Stimulated activated naive CD8-positive, alpha-beta T cell treated with anti-CD3 and anti-CD28 coated beads, Interleukin-15, Interleukin-2, amounts not matched to agents 100 ng/mL and 50 ng/mL, for 24 hours (primary cell): ENCODE data around the gene SCAP.
"Not testable (repeated sequence)": the region's sequence is repeated elsewhere in the genome, so short reads cannot be mapped to it uniquely, and the experiment has no call there.

Experiments used
- H3K27ac Mint-ChIP-seq: one replicate; pipeline ENCODE4 v1.8.0; 2021; ENCODE audit warnings: mild to moderate bottlenecking, mixed read lengths
- H3K27me3 Mint-ChIP-seq: one replicate; pipeline ENCODE4 v1.8.0; 2021; ENCODE audit warnings: mixed read lengths
- H3K36me3 Mint-ChIP-seq: one replicate; pipeline ENCODE4 v1.8.0; 2021; ENCODE audit warnings: low read depth, mixed read lengths
- H3K4me1 Mint-ChIP-seq: one replicate; pipeline ENCODE4 v1.8.0; 2021; ENCODE audit warnings: low read depth, mixed read lengths
- H3K4me3 Mint-ChIP-seq: one replicate; pipeline ENCODE4 v1.8.0; 2021; ENCODE audit warnings: mild to moderate bottlenecking, mixed read lengths
- H3K9me3 Mint-ChIP-seq: one replicate; pipeline ENCODE4 v1.8.0; 2021; ENCODE audit warnings: mixed read lengths

The SCAP gene

GRCh38 chr3:47468315-47468714, 7.4 kb downstream of the SCAP start:
- H3K9me3 Mint-ChIP-seq, H3K4me3 Mint-ChIP-seq, H3K27ac Mint-ChIP-seq, H3K27me3 Mint-ChIP-seq: not testable (repeated sequence)
- H3K4me1 Mint-ChIP-seq: peaks cover 27% of the 10 kb centered on the region
- peaks cover 31% of the 10 kb centered on the region for H3K36me3 Mint-ChIP-seq

GRCh38 chr3:47464588-47464987, 11.2 kb downstream of the SCAP start:
- H3K4me1 Mint-ChIP-seq: peaks cover 29% of the 10 kb centered on the region
- no peaks in the 10 kb centered on the region for H3K27me3 Mint-ChIP-seq
- peaks cover 45% of the 10 kb centered on the region for H3K36me3 Mint-ChIP-seq
- H3K27ac Mint-ChIP-seq: no peak overlapping the region
- no peak overlapping the region for H3K4me3 Mint-ChIP-seq
- no peaks in the 10 kb centered on the region for H3K9me3 Mint-ChIP-seq

GRCh38 chr3:47459534-47460085, 16.1 kb downstream of the SCAP start:
- H3K9me3 Mint-ChIP-seq, H3K4me3 Mint-ChIP-seq, H3K27ac Mint-ChIP-seq, H3K27me3 Mint-ChIP-seq: not testable (repeated sequence)
- Mint-ChIP-seq H3K4me1 (peaks cover 29% of the 10 kb centered on the region), H3K36me3 (peaks cover 22% of the 10 kb centered on the region)

GRCh38 chr3:47456984-47457383, 18.8 kb downstream of the SCAP start:
- peaks cover 30% of the 10 kb centered on the region for H3K4me1 Mint-ChIP-seq
- H3K36me3 Mint-ChIP-seq: peaks cover 22% of the 10 kb centered on the region
- H3K4me3 Mint-ChIP-seq: no peak overlapping the region
- no peak overlapping the region for H3K27ac Mint-ChIP-seq
- H3K9me3 Mint-ChIP-seq: peaks cover 5% of the 10 kb centered on the region
- H3K27me3 Mint-ChIP-seq: no peaks in the 10 kb centered on the region

GRCh38 chr3:47455806-47456452, 19.8 kb downstream of the SCAP start:
- H3K4me1 Mint-ChIP-seq: peaks cover 34% of the 10 kb centered on the region
- H3K27me3 Mint-ChIP-seq: no peaks in the 10 kb centered on the region
- H3K9me3 Mint-ChIP-seq: peaks cover 5% of the 10 kb centered on the region
- no peak overlapping the region for H3K4me3 Mint-ChIP-seq
- peaks cover 22% of the 10 kb centered on the region for H3K36me3 Mint-ChIP-seq
- no peak overlapping the region for H3K27ac Mint-ChIP-seq

GRCh38 chr3:47452453-47453215, 23.1 kb downstream of the SCAP start:
- Mint-ChIP-seq H3K9me3 (no peaks in the 10 kb centered on the region), H3K4me1 (peaks cover 39% of the 10 kb centered on the region), H3K27ac (no peak overlapping the region), H3K4me3 (no peak overlapping the region), H3K27me3 (no peaks in the 10 kb centered on the region), H3K36me3 (peaks cover 25% of the 10 kb centered on the region)

- Mint-ChIP-seq H3K9me3 (no peaks in the 10 kb centered on the region), H3K27ac (no peak overlapping the region), H3K27me3 (no peaks in the 10 kb centered on the region), H3K36me3 (peaks cover 39% of the 10 kb centered on the region), H3K4me1 (peaks cover 7% of the 10 kb centered on the region), H3K4me3 (no peak overlapping the region)
Measured at GRCh38 chr3:47444103-47444502, 31.6 kb downstream of the SCAP start.

GRCh38 chr3:47443611-47443995, 32.1 kb downstream of the SCAP start:
- no peaks in the 10 kb centered on the region for H3K9me3 Mint-ChIP-seq
- H3K4me3 Mint-ChIP-seq: no peak overlapping the region
- peaks cover 38% of the 10 kb centered on the region for H3K36me3 Mint-ChIP-seq
- no peak overlapping the region for H3K27ac Mint-ChIP-seq
- no peaks in the 10 kb centered on the region for H3K27me3 Mint-ChIP-seq
- H3K4me1 Mint-ChIP-seq: peaks cover 6% of the 10 kb centered on the region

GRCh38 chr3:47441796-47442551, 33.8 kb downstream of the SCAP start:
- H3K27ac Mint-ChIP-seq: no peak overlapping the region
- H3K9me3 Mint-ChIP-seq: no peaks in the 10 kb centered on the region
- H3K4me1 Mint-ChIP-seq: no peaks in the 10 kb centered on the region
- H3K36me3 Mint-ChIP-seq: peaks cover 39% of the 10 kb centered on the region
- H3K4me3 Mint-ChIP-seq: no peak overlapping the region
- H3K27me3 Mint-ChIP-seq: no peaks in the 10 kb centered on the region

- H3K9me3 Mint-ChIP-seq: no peaks in the 10 kb centered on the region
Measured at GRCh38 chr3:47440131-47440530, 35.6 kb downstream of the SCAP start.

GRCh38 chr3:47436180-47436579, 39.6 kb downstream of the SCAP start:
- no peak overlapping the region for H3K27ac Mint-ChIP-seq
- H3K4me3 Mint-ChIP-seq: no peak overlapping the region
- peaks cover 46% of the 10 kb centered on the region for H3K36me3 Mint-ChIP-seq
- H3K9me3 Mint-ChIP-seq: no peaks in the 10 kb centered on the region
- no peaks in the 10 kb centered on the region for H3K27me3 Mint-ChIP-seq
- H3K4me1 Mint-ChIP-seq: no peaks in the 10 kb centered on the region

More at GRCh38 chr3:47440131-47440530, 35.6 kb downstream of the SCAP start:
- Mint-ChIP-seq H3K27ac (no peak overlapping the region), H3K36me3 (peaks cover 34% of the 10 kb centered on the region), H3K4me1 (no peaks in the 10 kb centered on the region), H3K4me3 (no peak overlapping the region), H3K27me3 (no peaks in the 10 kb centered on the region)

- Mint-ChIP-seq H3K27me3 (no peaks in the 10 kb centered on the region), H3K36me3 (peaks cover 42% of the 10 kb centered on the region), H3K9me3 (no peaks in the 10 kb centered on the region), H3K4me1 (no peaks in the 10 kb centered on the region), H3K27ac (no peak overlapping the region), H3K4me3 (no peak overlapping the region)
Measured at GRCh38 chr3:47434849-47435248, 40.9 kb downstream of the SCAP start.

GRCh38 chr3:47433796-47434195, 41.9 kb downstream of the SCAP start:
- no peaks in the 10 kb centered on the region for H3K4me1 Mint-ChIP-seq
- H3K9me3 Mint-ChIP-seq: no peaks in the 10 kb centered on the region
- H3K27me3 Mint-ChIP-seq: no peaks in the 10 kb centered on the region
- no peak overlapping the region for H3K4me3 Mint-ChIP-seq
- peaks cover 38% of the 10 kb centered on the region for H3K36me3 Mint-ChIP-seq
- H3K27ac Mint-ChIP-seq: no peak overlapping the region

GRCh38 chr3:47432673-47433072, 43.1 kb downstream of the SCAP start:
- peaks cover 26% of the 10 kb centered on the region for H3K36me3 Mint-ChIP-seq
- no peaks in the 10 kb centered on the region for H3K27me3 Mint-ChIP-seq
- no peaks in the 10 kb centered on the region for H3K9me3 Mint-ChIP-seq
- no peaks in the 10 kb centered on the region for H3K4me1 Mint-ChIP-seq
- H3K4me3 Mint-ChIP-seq: no peak overlapping the region
- H3K27ac Mint-ChIP-seq: no peak overlapping the region

GRCh38 chr3:47431225-47431624, 44.5 kb downstream of the SCAP start:
- Mint-ChIP-seq H3K9me3 (no peaks in the 10 kb centered on the region), H3K36me3 (peaks cover 26% of the 10 kb centered on the region), H3K27ac (no peak overlapping the region), H3K4me1 (no peaks in the 10 kb centered on the region), H3K4me3 (no peak overlapping the region), H3K27me3 (no peaks in the 10 kb centered on the region)
